Activated B cell treated with CpG ODN at 0.5 μM for 24 hours (primary cell): ENCODE results near the gene CFH. TPM values are rescaled to one million over a fixed set of nuclear protein-coding genes. Genes with fewer than 3 reads are reported as not detected.

Source experiments
- ATAC-seq: fragments of 200-7000 bp; cut with Tn5 transposase; one replicate; pipeline ENCODE4 v1.10.0; 2021; ENCODE audit warnings: low read depth, mild to moderate bottlenecking, moderate library complexity
- CTCF ChIA-PET: fragments of 350-600 bp; sonication (Branson Sonifier 250); formaldehyde crosslinking; loops from one replicate; lab custom pipeline; 2021; ENCODE audit warnings: antibody characterized with exemption; lab: Charles Lee
- POLR2A ChIA-PET: fragments of 350-600 bp; sonication (Branson Sonifier 250); formaldehyde crosslinking; loops from one replicate; lab custom pipeline; 2021; ENCODE audit warnings: antibody characterized with exemption; lab: Charles Lee
- DNase-seq: peaks from one replicate; pipeline ENCODE4 v3.0.0; 2022
- H3K27ac Mint-ChIP-seq: one replicate; pipeline ENCODE4 v1.8.0; 2020; ENCODE audit warnings: mixed read lengths
- H3K27me3 Mint-ChIP-seq: one replicate; pipeline ENCODE4 v1.8.0; 2021; ENCODE audit warnings: mixed read lengths
- H3K36me3 Mint-ChIP-seq: one replicate; pipeline ENCODE4 v1.8.0; 2021; ENCODE audit warnings: low read depth, mixed read lengths
- H3K4me1 Mint-ChIP-seq: one replicate; pipeline ENCODE4 v1.8.0; 2021; ENCODE audit warnings: mixed read lengths
- H3K4me3 Mint-ChIP-seq: one replicate; pipeline ENCODE4 v1.8.0; 2020; ENCODE audit warnings: mild to moderate bottlenecking, mixed read lengths
- H3K9me3 Mint-ChIP-seq: one replicate; pipeline ENCODE4 v1.8.0; 2020; ENCODE audit warnings: mixed read lengths
- intact Hi-C: fragments of 100-400 bp; cut with micrococcal nuclease; formaldehyde crosslinking; loops from one replicate; pipeline ENCODE4 v1.15.1; 2024
- total RNA-seq: library from RNA; stranded (reverse); gene quantifications from 2 replicates; pipeline ENCODE4 v1.2.3, GENCODE V29; 2022
- TF ChIP-seq, protein P1 (sequence below): fragments of 200-600 bp; IDR thresholded peaks from one replicate; pipeline ENCODE4 v1.8.0; 2022; ENCODE audit warnings: antibody characterized with exemption, mild to moderate bottlenecking

CFH gene
- total RNA-seq, 1 donor from 2014 or later: not detected

GRCh38 chr1:196611873-196612272, 40.0 kb upstream of the CFH start:
- TF ChIP-seq, protein P1, sequence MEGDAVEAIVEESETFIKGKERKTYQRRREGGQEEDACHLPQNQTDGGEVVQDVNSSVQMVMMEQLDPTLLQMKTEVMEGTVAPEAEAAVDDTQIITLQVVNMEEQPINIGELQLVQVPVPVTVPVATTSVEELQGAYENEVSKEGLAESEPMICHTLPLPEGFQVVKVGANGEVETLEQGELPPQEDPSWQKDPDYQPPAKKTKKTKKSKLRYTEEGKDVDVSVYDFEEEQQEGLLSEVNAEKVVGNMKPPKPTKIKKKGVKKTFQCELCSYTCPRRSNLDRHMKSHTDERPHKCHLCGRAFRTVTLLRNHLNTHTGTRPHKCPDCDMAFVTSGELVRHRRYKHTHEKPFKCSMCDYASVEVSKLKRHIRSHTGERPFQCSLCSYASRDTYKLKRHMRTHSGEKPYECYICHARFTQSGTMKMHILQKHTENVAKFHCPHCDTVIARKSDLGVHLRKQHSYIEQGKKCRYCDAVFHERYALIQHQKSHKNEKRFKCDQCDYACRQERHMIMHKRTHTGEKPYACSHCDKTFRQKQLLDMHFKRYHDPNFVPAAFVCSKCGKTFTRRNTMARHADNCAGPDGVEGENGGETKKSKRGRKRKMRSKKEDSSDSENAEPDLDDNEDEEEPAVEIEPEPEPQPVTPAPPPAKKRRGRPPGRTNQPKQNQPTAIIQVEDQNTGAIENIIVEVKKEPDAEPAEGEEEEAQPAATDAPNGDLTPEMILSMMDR: no peak
- peaks cover 2% of the 10 kb centered on the region for H3K9me3 Mint-ChIP-seq
- ATAC-seq (no peak), DNase-seq (no peak)
- no peaks in the 10 kb centered on the region for H3K36me3 Mint-ChIP-seq
- peaks cover 13% of the 10 kb centered on the region for H3K27me3 Mint-ChIP-seq
- POLR2A ChIA-PET: no interaction called here
- intact Hi-C loops: no loop called here
- CTCF ChIA-PET: no interaction called here
- no peak overlapping the region for H3K4me3 Mint-ChIP-seq
- no peaks in the 10 kb centered on the region for H3K4me1 Mint-ChIP-seq
- H3K27ac Mint-ChIP-seq: no peak overlapping the region

GRCh38 chr1:196619721-196620120, 32.1 kb upstream of the CFH start:
- intact Hi-C loops: no loop called here
- no peak overlapping the region for H3K4me3 Mint-ChIP-seq
- no peak overlapping the region for H3K27ac Mint-ChIP-seq
- ChIA-PET POLR2A (no interaction called here), CTCF (no interaction called here)
- TF ChIP-seq, protein P1: no peak
- no peaks in the 10 kb centered on the region for H3K9me3 Mint-ChIP-seq
- no peaks in the 10 kb centered on the region for H3K27me3 Mint-ChIP-seq
- ATAC-seq: no peak
- DNase-seq: no peak
- no peaks in the 10 kb centered on the region for H3K36me3 Mint-ChIP-seq
- no peaks in the 10 kb centered on the region for H3K4me1 Mint-ChIP-seq

GRCh38 chr1:196623079-196623478, 28.8 kb upstream of the CFH start:
- H3K27me3 Mint-ChIP-seq: no peaks in the 10 kb centered on the region
- TF ChIP-seq, protein P1: no peak
- ChIA-PET CTCF (no interaction called here), POLR2A (no interaction called here)
- intact Hi-C loops: no loop called here
- H3K4me1 Mint-ChIP-seq: no peaks in the 10 kb centered on the region
- no peak overlapping the region for H3K27ac Mint-ChIP-seq
- no peak overlapping the region for H3K4me3 Mint-ChIP-seq
- H3K9me3 Mint-ChIP-seq: peaks cover 4% of the 10 kb centered on the region
- no peak for ATAC-seq
- no peak for DNase-seq
- H3K36me3 Mint-ChIP-seq: no peaks in the 10 kb centered on the region

GRCh38 chr1:196628838-196629237, 23.0 kb upstream of the CFH start:
- Mint-ChIP-seq H3K9me3 (peaks cover 14% of the 10 kb centered on the region), H3K4me1 (no peaks in the 10 kb centered on the region), H3K36me3 (no peaks in the 10 kb centered on the region), H3K27me3 (no peaks in the 10 kb centered on the region), H3K4me3 (no peak overlapping the region), H3K27ac (no peak overlapping the region)
- DNase-seq (no peak), ATAC-seq (no peak)
- TF ChIP-seq, protein P1: no peak
- CTCF ChIA-PET: no interaction called here
- POLR2A ChIA-PET: no interaction called here
- intact Hi-C loops: no loop called here

DNA sequence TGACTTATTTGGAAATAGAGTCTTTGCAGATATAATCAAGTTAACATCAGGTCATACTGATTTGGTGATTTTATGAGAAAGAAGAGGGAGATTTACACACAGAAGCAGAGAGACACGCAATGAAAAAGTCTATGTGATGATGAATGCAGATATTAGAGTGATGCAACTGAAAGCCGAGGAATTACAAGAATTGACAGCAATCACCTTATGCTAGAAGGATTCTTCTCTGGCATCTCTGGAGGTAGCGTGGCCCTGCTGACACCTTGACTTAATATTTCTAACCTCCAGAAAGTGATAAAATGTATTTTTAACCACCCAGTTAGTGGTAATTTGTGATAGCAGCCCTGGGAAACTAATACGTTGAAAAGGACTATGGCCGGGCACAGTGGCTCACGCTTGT, 14.2 kb upstream of the CFH start:
- CTCF ChIA-PET: no interaction called here
- intact Hi-C loops: no loop called here

More for the DNA sequence above, 14.2 kb upstream of the CFH start:
- ATAC-seq (no peak), DNase-seq (no peak)
- Mint-ChIP-seq H3K4me3 (no peak overlapping the region), H3K27ac (no peak overlapping the region), H3K36me3 (no peaks in the 10 kb centered on the region), H3K27me3 (no peaks in the 10 kb centered on the region), H3K9me3 (no peaks in the 10 kb centered on the region), H3K4me1 (no peaks in the 10 kb centered on the region)
- POLR2A ChIA-PET: no interaction called here
- TF ChIP-seq, protein P1: no peak
